HL-60 (cell line): ENCODE measurements around the gene ARFGAP1.

Experiments
- DNase-seq, 2 experiments: peaks; one replicate each; pipeline ENCODE4 v3.0.0-alpha.2; 2010 to 2020; ENCODE audit warnings: low read depth in 1 of 2, low spot score in 1 of 2
- H3K27ac ChIP-seq: fragments of 250-450 bp; sonication (Bioruptor Pico); replicated peaks from 2 replicates; pipeline ENCODE4 v1.5.1; 2020; ENCODE audit warnings: mild to moderate bottlenecking, moderate library complexity
- H3K27me3 ChIP-seq: fragments of 250-450 bp; sonication (Bioruptor Pico); 2 replicates; pipeline ENCODE4 v1.5.1; 2021; ENCODE audit warnings: mild to moderate bottlenecking, moderate library complexity; ENCODE audit not compliant: insufficient read depth, poor library complexity, severe bottlenecking
- H3K4me3 ChIP-seq: replicated peaks from 2 replicates; pipeline ENCODE4 v1.5.1; 2011; ENCODE audit warnings: mild to moderate bottlenecking, control low read depth, low read length; ENCODE audit not compliant: insufficient read depth
- GABPA ChIP-seq: IDR thresholded peaks from 2 replicates; pipeline ENCODE4 v1.6.1; 2012; ENCODE audit warnings: low read depth
- POLR2AphosphoS5 ChIP-seq: IDR thresholded peaks from 2 replicates; pipeline ENCODE4 v1.6.1; 2012; ENCODE audit warnings: low read depth
- REST ChIP-seq: IDR thresholded peaks from 2 replicates; pipeline ENCODE4 v1.6.1; 2012; ENCODE audit warnings: low read depth; ENCODE audit not compliant: insufficient replicate concordance
- SPI1 ChIP-seq: IDR thresholded peaks from 2 replicates; pipeline ENCODE4 v1.6.1; 2012; ENCODE audit warnings: low read depth, mild to moderate bottlenecking, borderline replicate concordance
- TF ChIP-seq, protein P1 (sequence below): IDR thresholded peaks from one replicate; pipeline ENCODE4 v1.5.1; 2011; ENCODE audit warnings: low read length, control low read depth, inconsistent platforms; ENCODE audit not compliant: insufficient read depth

ARFGAP1 gene

GRCh38 chr20:63298731-63299312 is 26.2 kb downstream of the ARFGAP1 start:
- Histone ChIP-seq H3K27me3 (peaks cover 22% of the 10 kb centered on the region), H3K27ac (no peak overlapping the region), H3K4me3 (no peak overlapping the region)
- no peak for DNase-seq
- TF ChIP-seq, protein P1, sequence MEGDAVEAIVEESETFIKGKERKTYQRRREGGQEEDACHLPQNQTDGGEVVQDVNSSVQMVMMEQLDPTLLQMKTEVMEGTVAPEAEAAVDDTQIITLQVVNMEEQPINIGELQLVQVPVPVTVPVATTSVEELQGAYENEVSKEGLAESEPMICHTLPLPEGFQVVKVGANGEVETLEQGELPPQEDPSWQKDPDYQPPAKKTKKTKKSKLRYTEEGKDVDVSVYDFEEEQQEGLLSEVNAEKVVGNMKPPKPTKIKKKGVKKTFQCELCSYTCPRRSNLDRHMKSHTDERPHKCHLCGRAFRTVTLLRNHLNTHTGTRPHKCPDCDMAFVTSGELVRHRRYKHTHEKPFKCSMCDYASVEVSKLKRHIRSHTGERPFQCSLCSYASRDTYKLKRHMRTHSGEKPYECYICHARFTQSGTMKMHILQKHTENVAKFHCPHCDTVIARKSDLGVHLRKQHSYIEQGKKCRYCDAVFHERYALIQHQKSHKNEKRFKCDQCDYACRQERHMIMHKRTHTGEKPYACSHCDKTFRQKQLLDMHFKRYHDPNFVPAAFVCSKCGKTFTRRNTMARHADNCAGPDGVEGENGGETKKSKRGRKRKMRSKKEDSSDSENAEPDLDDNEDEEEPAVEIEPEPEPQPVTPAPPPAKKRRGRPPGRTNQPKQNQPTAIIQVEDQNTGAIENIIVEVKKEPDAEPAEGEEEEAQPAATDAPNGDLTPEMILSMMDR = no peak
- TF ChIP-seq GABPA (no peak), REST (no peak), SPI1 (no peak), POLR2AphosphoS5 (no peak)

GRCh38 chr20:63301671-63302070 is 29.1 kb downstream of the ARFGAP1 start:
- H3K4me3 ChIP-seq = no peak overlapping the region
- TF ChIP-seq POLR2AphosphoS5 (no peak), REST (no peak), SPI1 (no peak), GABPA (no peak)
- TF ChIP-seq, protein P1 = no peak
- peaks cover 4% of the 10 kb centered on the region for H3K27me3 ChIP-seq
- DNase-seq = no peak
- no peak overlapping the region for H3K27ac ChIP-seq

DNA sequence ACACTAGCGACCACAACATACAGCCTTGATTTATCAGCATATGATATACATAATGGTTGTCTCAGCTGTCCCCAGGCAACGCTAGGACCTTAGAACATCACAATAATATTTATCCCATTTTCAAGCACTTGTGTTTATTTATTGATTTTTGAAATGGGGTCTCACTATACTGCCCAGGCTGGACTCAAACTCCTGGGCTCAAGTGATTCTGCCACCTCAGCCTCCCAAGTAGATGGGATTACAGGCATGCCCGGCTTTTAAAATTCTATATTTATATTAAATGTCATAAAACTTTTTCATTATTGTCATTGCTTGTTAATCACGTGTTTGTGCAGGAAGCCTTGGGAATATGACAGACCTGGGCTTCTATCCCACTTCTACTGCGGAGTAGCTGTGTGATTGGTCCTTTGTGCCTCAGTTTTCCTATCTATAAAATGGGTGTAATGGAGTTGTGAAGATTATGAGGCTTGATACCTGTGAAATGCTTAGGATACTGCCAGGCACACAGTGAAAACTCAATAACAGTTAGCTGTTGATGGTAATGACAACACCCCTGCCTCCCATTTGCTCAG is 30.6 kb downstream of the ARFGAP1 start:
- DNase-seq = no peak
- H3K4me3 ChIP-seq = no peak overlapping the region
- TF ChIP-seq GABPA = no peak
- TF ChIP-seq, protein P1 = no peak
- no peak for TF ChIP-seq REST
- no peak for TF ChIP-seq POLR2AphosphoS5
- TF ChIP-seq SPI1 = no peak
- peaks cover 2% of the 10 kb centered on the region for H3K27me3 ChIP-seq
- H3K27ac ChIP-seq = no peak overlapping the region
